Vagina (tissue), 2 donors: ENCODE data around the gene CREM.

Source experiments
- POLR2A ChIP-seq, 2 donors: fragments of 450-650 bp; IDR thresholded peaks; one replicate each; pipeline ENCODE4 v1.6.1; 2017; ENCODE audit warnings: antibody characterized with exemption in 2 of 2, mild to moderate bottlenecking in 2 of 2, moderate library complexity in 2 of 2
- POLR2AphosphoS5 ChIP-seq, 2 donors: sonication (generic); formaldehyde crosslinking; IDR thresholded peaks; one replicate each; pipeline ENCODE4 v1.9.0; 2017; ENCODE audit warnings: antibody characterized with exemption in 2 of 2, mild to moderate bottlenecking in 2 of 2, low read depth in 1 of 2; ENCODE audit not compliant: insufficient read depth in 1 of 2
- TF ChIP-seq, protein P1 (sequence below), 3 experiments: fragments of 450-650 bp in 2 of 3; fragments of 200-600 bp in 1 of 3; sonication (generic) in 1 of 3; IDR thresholded peaks; one replicate each; pipeline ENCODE4 v1.5.1; 2017 to 2019; ENCODE audit warnings: antibody characterized with exemption in 3 of 3, mild to moderate bottlenecking in 2 of 3, moderate library complexity in 2 of 3

DNA sequence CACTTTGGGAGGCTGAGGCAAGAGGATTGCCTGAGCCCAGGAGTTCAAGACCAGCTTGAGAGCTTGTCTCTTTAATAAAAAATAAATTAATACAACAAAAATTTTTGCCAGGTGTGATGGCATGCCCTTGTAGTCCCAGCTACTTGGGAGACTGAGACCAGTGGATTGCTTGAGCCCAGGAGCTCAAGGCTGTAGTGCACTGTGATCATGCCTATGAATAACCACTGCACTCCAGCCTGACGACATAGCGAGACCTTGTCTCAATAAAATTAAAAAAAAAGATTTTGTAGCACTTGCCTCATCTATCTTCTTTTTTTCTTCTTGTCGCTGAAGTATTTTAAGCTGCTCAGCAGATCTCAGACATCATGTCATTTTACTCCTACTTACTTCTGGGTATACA is 26.3 kb downstream of the CREM start:
- TF ChIP-seq, protein P1, sequence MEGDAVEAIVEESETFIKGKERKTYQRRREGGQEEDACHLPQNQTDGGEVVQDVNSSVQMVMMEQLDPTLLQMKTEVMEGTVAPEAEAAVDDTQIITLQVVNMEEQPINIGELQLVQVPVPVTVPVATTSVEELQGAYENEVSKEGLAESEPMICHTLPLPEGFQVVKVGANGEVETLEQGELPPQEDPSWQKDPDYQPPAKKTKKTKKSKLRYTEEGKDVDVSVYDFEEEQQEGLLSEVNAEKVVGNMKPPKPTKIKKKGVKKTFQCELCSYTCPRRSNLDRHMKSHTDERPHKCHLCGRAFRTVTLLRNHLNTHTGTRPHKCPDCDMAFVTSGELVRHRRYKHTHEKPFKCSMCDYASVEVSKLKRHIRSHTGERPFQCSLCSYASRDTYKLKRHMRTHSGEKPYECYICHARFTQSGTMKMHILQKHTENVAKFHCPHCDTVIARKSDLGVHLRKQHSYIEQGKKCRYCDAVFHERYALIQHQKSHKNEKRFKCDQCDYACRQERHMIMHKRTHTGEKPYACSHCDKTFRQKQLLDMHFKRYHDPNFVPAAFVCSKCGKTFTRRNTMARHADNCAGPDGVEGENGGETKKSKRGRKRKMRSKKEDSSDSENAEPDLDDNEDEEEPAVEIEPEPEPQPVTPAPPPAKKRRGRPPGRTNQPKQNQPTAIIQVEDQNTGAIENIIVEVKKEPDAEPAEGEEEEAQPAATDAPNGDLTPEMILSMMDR (IDR thresholded peaks at IDR 0.05), result no peak
- TF ChIP-seq POLR2A (IDR thresholded peaks at IDR 0.05) (no peak), POLR2AphosphoS5 (IDR thresholded peaks at IDR 0.05; ENCODE audit: insufficient read depth in 1 of 2, low read depth in 1 of 2) (no peak)
